ENCODE results near the gene BMP2K. TPM values are rescaled to one million over a fixed set of nuclear protein-coding genes. Genes with fewer than 3 reads are reported as not detected.
"Not testable (repeated sequence)": the region's sequence is repeated elsewhere in the genome, so short reads cannot be mapped to it uniquely, and the experiment has no call there.

BMP2K gene
- total RNA-seq, 2 donors from 2014 or later = 12.4 to 12.8 TPM

DNA sequence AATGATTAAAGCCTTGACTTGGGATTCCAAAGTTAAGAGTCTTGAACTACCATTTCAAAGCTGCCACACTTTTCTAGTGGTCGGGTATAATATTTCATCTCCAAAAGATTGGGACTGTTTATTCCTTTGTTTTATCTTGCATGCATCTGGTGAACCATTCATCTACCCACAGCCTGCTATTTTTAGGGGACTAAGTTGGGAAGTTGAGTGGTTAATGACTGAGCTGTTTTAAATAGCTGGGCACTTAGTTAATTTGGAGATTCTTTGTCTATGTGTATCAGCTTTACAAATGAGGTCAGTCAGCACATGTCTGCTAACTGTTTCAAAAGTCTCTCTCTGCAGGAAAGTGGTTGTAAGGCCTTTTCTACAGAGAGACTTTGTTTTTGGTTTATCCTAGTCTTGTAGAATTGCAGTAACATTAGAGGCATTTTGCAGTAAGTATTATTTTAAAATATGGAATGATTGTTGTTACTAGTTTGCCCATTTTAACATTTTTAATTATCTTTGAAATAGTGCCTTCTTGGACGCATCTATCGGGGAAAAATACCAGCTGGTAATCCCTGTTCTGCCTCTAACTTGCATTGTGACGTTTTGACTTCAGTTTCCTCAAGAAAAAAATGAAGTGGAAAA is 8.2 kb downstream of the BMP2K start:
- H3K9me3 Mint-ChIP-seq = no peaks in the 10 kb centered on the region
- H3K27me3 Mint-ChIP-seq (ENCODE audit: low read depth) = no peaks in the 10 kb centered on the region
- no peaks in the 10 kb centered on the region for H3K36me3 Mint-ChIP-seq (ENCODE audit: insufficient read depth in 2 of 2)
- no peak for ATAC-seq (replicated peaks in 1 of 2)
- H3K4me3 Mint-ChIP-seq = no peak overlapping the region
- DNase-seq = no peak
- no peak overlapping the region for H3K27ac Mint-ChIP-seq
- H3K4me1 Mint-ChIP-seq (ENCODE audit: low read depth) = peaks cover 20% of the 10 kb centered on the region

GRCh38 chr4:78787392-78788006 is 11.3 kb downstream of the BMP2K start:
- no peak overlapping the region for H3K27ac Mint-ChIP-seq
- H3K9me3 Mint-ChIP-seq = no peaks in the 10 kb centered on the region
- H3K4me1 Mint-ChIP-seq (ENCODE audit: low read depth) = peaks cover 20% of the 10 kb centered on the region
- no peaks in the 10 kb centered on the region for H3K27me3 Mint-ChIP-seq (ENCODE audit: low read depth)
- H3K36me3 Mint-ChIP-seq (ENCODE audit: insufficient read depth in 2 of 2) = no peaks in the 10 kb centered on the region
- DNase-seq (no peak), ATAC-seq (replicated peaks in 1 of 2) (peak; percentile 7 to 34)
- H3K4me3 Mint-ChIP-seq = no peak overlapping the region

DNA sequence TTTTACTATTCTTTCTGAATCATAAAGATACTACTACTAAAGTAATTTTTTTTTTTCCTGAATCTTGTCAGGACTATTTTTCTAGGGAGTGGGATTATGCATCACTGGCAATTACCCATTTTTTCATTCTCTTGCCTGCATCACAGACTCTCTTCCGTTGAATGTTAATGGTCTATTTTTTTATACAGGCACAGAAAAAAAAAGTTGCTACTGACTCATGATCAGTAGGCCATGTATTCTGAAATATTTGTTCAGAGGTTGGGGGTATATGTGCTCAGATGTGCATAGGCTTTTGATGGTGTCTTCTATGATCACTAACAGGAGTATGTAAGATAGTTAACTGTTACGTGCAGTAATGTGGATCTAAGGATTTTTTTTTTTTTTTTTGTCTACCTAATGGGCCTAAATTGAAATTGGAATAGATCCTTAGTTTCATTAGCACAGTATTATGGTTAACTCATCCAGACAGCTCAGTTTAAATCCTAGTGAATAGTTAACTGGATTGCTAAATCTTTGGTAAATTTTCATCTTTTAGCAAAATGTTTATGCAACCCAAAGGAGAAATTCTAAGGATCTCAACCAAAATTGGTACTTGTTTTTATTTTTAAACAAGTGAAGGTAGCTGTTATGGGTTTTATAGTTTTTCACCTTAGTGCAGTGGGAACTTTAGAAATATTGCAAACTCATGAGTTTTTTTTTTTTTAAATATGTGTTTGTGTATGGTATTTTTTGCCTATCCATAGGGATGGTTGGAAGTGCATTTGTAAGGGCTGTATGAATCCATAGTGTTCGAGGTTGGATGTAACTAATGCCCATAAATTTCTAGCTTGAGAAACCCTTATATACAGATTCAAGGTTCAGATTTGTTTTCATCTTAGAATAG is 12.1 kb downstream of the BMP2K start:
- Mint-ChIP-seq H3K27me3 (ENCODE audit: low read depth) (no peaks in the 10 kb centered on the region), H3K36me3 (ENCODE audit: insufficient read depth in 2 of 2) (no peaks in the 10 kb centered on the region), H3K4me3 (no peak overlapping the region), H3K27ac (no peak overlapping the region), H3K9me3 (no peaks in the 10 kb centered on the region), H3K4me1 (ENCODE audit: low read depth) (peaks cover 20% of the 10 kb centered on the region)
- DNase-seq (no peak), ATAC-seq (replicated peaks in 1 of 2) (peak in 1 of 2 donors; percentile 9)

DNA sequence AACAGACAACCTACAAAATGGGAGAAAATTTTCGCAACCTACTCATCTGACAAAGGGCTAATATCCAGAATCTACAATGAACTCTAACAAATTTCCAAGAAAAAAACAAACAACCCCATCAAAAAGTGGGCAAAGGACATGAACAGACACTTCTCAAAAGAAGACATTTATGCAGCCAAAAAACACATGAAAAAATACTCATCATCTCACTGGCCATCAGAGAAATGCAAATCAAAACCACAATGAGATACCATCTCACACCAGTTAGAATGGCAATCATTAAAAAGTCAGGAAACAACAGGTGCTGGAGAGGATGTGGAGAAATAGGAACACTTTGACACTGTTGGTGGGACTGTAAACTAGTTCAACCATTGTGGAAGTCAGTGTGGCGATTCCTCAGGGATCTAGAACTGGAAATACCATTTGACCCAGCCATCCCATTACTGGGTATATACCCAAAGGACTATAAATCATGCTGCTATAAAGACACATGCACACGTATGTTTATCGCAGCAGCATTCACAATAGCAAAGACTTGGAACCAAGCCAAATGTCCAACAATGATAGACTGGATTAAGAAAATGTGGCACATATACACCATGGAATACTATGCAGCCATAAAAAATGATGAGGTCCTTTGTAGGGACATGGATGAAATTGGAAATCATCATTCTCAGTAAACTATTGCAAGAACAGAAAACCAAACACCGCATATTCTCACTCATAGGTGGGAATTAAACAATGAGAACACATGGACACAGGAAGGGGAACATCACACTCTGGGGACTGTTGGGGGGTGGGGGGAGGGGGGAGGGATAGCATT is 19.7 kb downstream of the BMP2K start:
- not testable (repeated sequence) for H3K27me3 Mint-ChIP-seq (ENCODE audit: low read depth); H3K4me3 Mint-ChIP-seq; H3K4me1 Mint-ChIP-seq (ENCODE audit: low read depth); ATAC-seq (replicated peaks in 1 of 2); DNase-seq; H3K27ac Mint-ChIP-seq; H3K36me3 Mint-ChIP-seq (ENCODE audit: insufficient read depth in 2 of 2); H3K9me3 Mint-ChIP-seq

GRCh38 chr4:78796526-78796925 is 20.4 kb downstream of the BMP2K start:
- H3K27ac Mint-ChIP-seq = no peak overlapping the region
- peaks cover 2 to 6% of the 10 kb centered on the region in 2 donors for H3K36me3 Mint-ChIP-seq (ENCODE audit: insufficient read depth in 2 of 2)
- H3K4me1 Mint-ChIP-seq (ENCODE audit: low read depth) = peaks cover 12% of the 10 kb centered on the region
- H3K27me3 Mint-ChIP-seq (ENCODE audit: low read depth) = no peaks in the 10 kb centered on the region
- H3K4me3 Mint-ChIP-seq = no peak overlapping the region
- DNase-seq (no peak), ATAC-seq (replicated peaks in 1 of 2) (no peak)
- H3K9me3 Mint-ChIP-seq = peaks cover 0 to 2% of the 10 kb centered on the region in 2 donors

- DNase-seq (no peak), ATAC-seq (replicated peaks in 1 of 2) (no peak)
- Mint-ChIP-seq H3K4me1 (ENCODE audit: low read depth) (peaks cover 12% of the 10 kb centered on the region), H3K27me3 (ENCODE audit: low read depth) (no peaks in the 10 kb centered on the region), H3K36me3 (ENCODE audit: insufficient read depth in 2 of 2) (peaks cover 2 to 6% of the 10 kb centered on the region in 2 donors), H3K4me3 (no peak overlapping the region), H3K9me3 (peaks cover 0 to 2% of the 10 kb centered on the region in 2 donors), H3K27ac (no peak overlapping the region)
Observed at GRCh38 chr4:78797777-78798284, 21.7 kb downstream of the BMP2K start.

- Mint-ChIP-seq H3K36me3 (ENCODE audit: insufficient read depth in 2 of 2) (peaks cover 4 to 5% of the 10 kb centered on the region in 2 donors), H3K4me1 (ENCODE audit: low read depth) (peaks cover 19% of the 10 kb centered on the region), H3K27ac (no peak overlapping the region), H3K4me3 (no peak overlapping the region), H3K9me3 (peaks cover 0 to 2% of the 10 kb centered on the region in 2 donors), H3K27me3 (ENCODE audit: low read depth) (no peaks in the 10 kb centered on the region)
- ATAC-seq (replicated peaks in 1 of 2) (peak; percentile 39 to 58), DNase-seq (no peak)
Observed at GRCh38 chr4:78799551-78800495, 23.7 kb downstream of the BMP2K start.

- peaks cover 2 to 3% of the 10 kb centered on the region in 2 donors for H3K36me3 Mint-ChIP-seq (ENCODE audit: insufficient read depth in 2 of 2)
Observed at GRCh38 chr4:78800965-78801364, 24.8 kb downstream of the BMP2K start.

DNA sequence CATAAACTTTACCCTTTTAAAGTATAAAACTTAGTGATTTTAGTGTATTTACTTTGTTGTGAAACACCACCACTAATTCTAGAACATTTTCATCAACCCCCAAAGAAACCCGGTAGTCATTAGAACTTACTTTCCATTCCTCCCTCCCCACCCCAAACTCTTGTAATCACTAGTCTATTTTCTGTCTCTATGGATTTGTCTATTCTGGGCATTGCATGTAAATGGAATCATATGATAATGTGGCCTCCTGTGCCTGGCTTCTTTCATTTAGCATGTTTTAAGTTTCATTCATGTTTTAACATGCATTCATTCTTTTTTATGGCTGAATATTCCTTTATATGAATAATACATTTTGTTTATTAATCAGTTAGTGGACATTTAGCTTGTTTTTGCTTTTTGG is 27.8 kb downstream of the BMP2K start:
- ATAC-seq (replicated peaks in 1 of 2) = no peak

More at GRCh38 chr4:78800965-78801364, 24.8 kb downstream of the BMP2K start:
- no peaks in the 10 kb centered on the region for H3K9me3 Mint-ChIP-seq
- ATAC-seq (replicated peaks in 1 of 2) = no peak
- H3K4me1 Mint-ChIP-seq (ENCODE audit: low read depth) = peaks cover 19% of the 10 kb centered on the region
- no peak overlapping the region for H3K4me3 Mint-ChIP-seq
- no peaks in the 10 kb centered on the region for H3K27me3 Mint-ChIP-seq (ENCODE audit: low read depth)
- no peak overlapping the region for H3K27ac Mint-ChIP-seq
- no peak for DNase-seq

GRCh38 chr4:78806943-78807460 is 30.9 kb downstream of the BMP2K start:
- H3K9me3 Mint-ChIP-seq = no peaks in the 10 kb centered on the region
- no peak overlapping the region for H3K27ac Mint-ChIP-seq
- no peaks in the 10 kb centered on the region for H3K27me3 Mint-ChIP-seq (ENCODE audit: low read depth)
- no peak overlapping the region for H3K4me3 Mint-ChIP-seq
- no peak for ATAC-seq (replicated peaks in 1 of 2)
- H3K36me3 Mint-ChIP-seq (ENCODE audit: insufficient read depth in 2 of 2) = peaks cover 6 to 12% of the 10 kb centered on the region in 2 donors
- H3K4me1 Mint-ChIP-seq (ENCODE audit: low read depth) = peaks cover 7% of the 10 kb centered on the region
- no peak for DNase-seq

More for the DNA sequence above, 27.8 kb downstream of the BMP2K start:
- Mint-ChIP-seq H3K27ac (no peak overlapping the region), H3K4me1 (ENCODE audit: low read depth) (peaks cover 19% of the 10 kb centered on the region), H3K4me3 (no peak overlapping the region), H3K36me3 (ENCODE audit: insufficient read depth in 2 of 2) (peaks cover 6 to 12% of the 10 kb centered on the region in 2 donors), H3K9me3 (no peaks in the 10 kb centered on the region), H3K27me3 (ENCODE audit: low read depth) (no peaks in the 10 kb centered on the region)
- DNase-seq = no peak

GRCh38 chr4:78809295-78809694 is 33.1 kb downstream of the BMP2K start:
- ATAC-seq (replicated peaks in 1 of 2) (no peak), DNase-seq (no peak)
- Mint-ChIP-seq H3K27me3 (ENCODE audit: low read depth) (no peaks in the 10 kb centered on the region), H3K4me1 (ENCODE audit: low read depth) (peaks cover under 1% of the 10 kb centered on the region), H3K4me3 (no peak overlapping the region), H3K36me3 (ENCODE audit: insufficient read depth in 2 of 2) (peaks cover 6 to 14% of the 10 kb centered on the region in 2 donors), H3K9me3 (peaks cover 2% of the 10 kb centered on the region in 2 donors), H3K27ac (no peak overlapping the region)

Measured in activated T-cell treated with anti-CD3 and anti-CD28 coated beads, Interleukin-2, amount 50 U/mL, for 72 hours (primary cell).